IPS-18c (cell line): ENCODE results near the gene CRLF1.
A peak's percentile ranks its signal among the peaks of the same experiment; 100 is the strongest.
"Not testable (repeated sequence)": the region's sequence is repeated elsewhere in the genome, so short reads cannot be mapped to it uniquely, and the experiment has no call there.

Experiments
- H3K4me3 ChIP-seq: 2 replicates; pipeline ENCODE4 v1.7.0; 2013; ENCODE audit warnings: low read depth, mild to moderate bottlenecking, low read length, moderate library complexity; ENCODE audit not compliant: insufficient read depth
- H3K9me3 ChIP-seq: one replicate; pipeline ENCODE4 v1.6.1; 2013; ENCODE audit warnings: mild to moderate bottlenecking, low read length, moderate library complexity; ENCODE audit not compliant: control insufficient read depth, insufficient read depth

CRLF1 gene

GRCh38 chr19:18603255-18603957 is 3.2 kb downstream of the CRLF1 start:
- Histone ChIP-seq H3K9me3 (no peaks in the 10 kb centered on the region), H3K4me3 (peak overlapping the region; percentile 34)

- H3K4me3 ChIP-seq: no peak overlapping the region
These were observed 4.7 kb downstream of the CRLF1 start for GRCh38 chr19:18601875-18602274.

GRCh38 chr19:18600692-18601397 is 5.8 kb downstream of the CRLF1 start:
- H3K9me3 ChIP-seq, H3K4me3 ChIP-seq: not testable (repeated sequence)

More at GRCh38 chr19:18601875-18602274, 4.7 kb downstream of the CRLF1 start:
- no peaks in the 10 kb centered on the region for H3K9me3 ChIP-seq

- Histone ChIP-seq H3K9me3 (no peaks in the 10 kb centered on the region), H3K4me3 (no peak overlapping the region)
These were observed 7.1 kb downstream of the CRLF1 start for GRCh38 chr19:18599485-18599884.

- Histone ChIP-seq H3K9me3 (no peaks in the 10 kb centered on the region), H3K4me3 (no peak overlapping the region)
These were observed 8.6 kb downstream of the CRLF1 start for GRCh38 chr19:18597809-18598660.

GRCh38 chr19:18596752-18597157 is 9.8 kb downstream of the CRLF1 start:
- H3K4me3 ChIP-seq: no peak overlapping the region; the same call in 1 of the 2 replicates
- no peaks in the 10 kb centered on the region for H3K9me3 ChIP-seq

- Histone ChIP-seq H3K9me3 (no peaks in the 10 kb centered on the region), H3K4me3 (no peak overlapping the region)
These were observed 11.1 kb downstream of the CRLF1 start for GRCh38 chr19:18595475-18595874.

- no peaks in the 10 kb centered on the region for H3K9me3 ChIP-seq
- H3K4me3 ChIP-seq: peak overlapping the region; percentile 55
These were observed 11.7 kb downstream of the CRLF1 start for GRCh38 chr19:18594824-18595373.

GRCh38 chr19:18594096-18594823 is 12.3 kb downstream of the CRLF1 start:
- H3K9me3 ChIP-seq: no peaks in the 10 kb centered on the region
- peak overlapping the region; percentile 55 for H3K4me3 ChIP-seq

- H3K9me3 ChIP-seq: no peaks in the 10 kb centered on the region
- peak overlapping the region; percentile 55 for H3K4me3 ChIP-seq
These were observed 13.1 kb downstream of the CRLF1 start for GRCh38 chr19:18593367-18594095.

- not testable (repeated sequence) for H3K9me3 ChIP-seq, H3K4me3 ChIP-seq
These were observed 13.9 kb downstream of the CRLF1 start for GRCh38 chr19:18592732-18593131.

GRCh38 chr19:18591735-18592385 is 14.7 kb downstream of the CRLF1 start:
- Histone ChIP-seq H3K4me3 (no peak overlapping the region), H3K9me3 (no peaks in the 10 kb centered on the region)

- H3K9me3 ChIP-seq: no peaks in the 10 kb centered on the region
- H3K4me3 ChIP-seq: peak overlapping the region; percentile 99; the same call in 1 of the 2 replicates
These were observed 16.0 kb downstream of the CRLF1 start for GRCh38 chr19:18590273-18591272.

- no peaks in the 10 kb centered on the region for H3K9me3 ChIP-seq
These were observed 17.0 kb downstream of the CRLF1 start for GRCh38 chr19:18589380-18590272.

More at GRCh38 chr19:18589380-18590272, 17.0 kb downstream of the CRLF1 start:
- peak overlapping the region; percentile 99 for H3K4me3 ChIP-seq
